Cardiac muscle cell (in vitro differentiated cells and primary cell): Measurements from ENCODE around the gene RBBP5. TPM values are rescaled to one million over a fixed set of nuclear protein-coding genes. Genes with fewer than 3 reads are reported as not detected.

ENCODE experiments used
- DNase-seq, 2 donors: peaks; one replicate each; pipeline versions ENCODE4 v3.0.0 to v3.0.0-alpha.2; 2010 to 2017; ENCODE audit warnings: low read depth in 1 of 2, low spot score in 1 of 2
- H3K27ac ChIP-seq: fragments of 200-600 bp; sonication (generic); 2 replicates; pipeline ENCODE4 v1.5.1; 2016
- H3K27me3 ChIP-seq: fragments of 200-600 bp; sonication (generic); 2 replicates; pipeline ENCODE4 v1.6.0; 2016; ENCODE audit warnings: control low read depth
- H3K36me3 ChIP-seq: fragments of 200-600 bp; sonication (generic); 2 replicates; pipeline ENCODE4 v1.5.1; 2016; ENCODE audit warnings: control low read depth
- H3K4me1 ChIP-seq: fragments of 200-600 bp; sonication (generic); 2 replicates; pipeline ENCODE4 v1.8.1; 2017; ENCODE audit warnings: low read depth, mild to moderate bottlenecking, mixed run types
- H3K4me3 ChIP-seq: fragments of 200-600 bp; sonication (generic); 2 replicates; pipeline ENCODE4 v1.5.1; 2016; ENCODE audit warnings: mild to moderate bottlenecking
- H3K9me3 ChIP-seq: fragments of 200-600 bp; sonication (generic); 2 replicates; pipeline ENCODE4 v1.5.1; 2017; ENCODE audit warnings: low read depth, mild to moderate bottlenecking, control low read depth
- CTCF ChIP-seq: IDR thresholded peaks from 2 replicates; pipeline ENCODE4 v1.5.1; 2012; ENCODE audit warnings: low read depth, mild to moderate bottlenecking, low read length
- polyA plus RNA-seq: library from polyadenylated mRNA; unstranded; fragments of >200 nt; fragmentation: Nextera tagmentation; extraction: Ambion mirVana; gene quantifications from 2 replicates; pipeline ENCODE4 v1.2.1, GENCODE V29; 2016
- total RNA-seq: library from RNA; depleted of rRNA; stranded (reverse); fragments of >200 nt; gene quantifications from 2 replicates; pipeline ENCODE4 v1.2.3, GENCODE V29; 2016

The RBBP5 gene
- total and polyA plus RNA-seq, 2 experiments from 2014 or later, result 8.1 to 9.2 TPM

DNA sequence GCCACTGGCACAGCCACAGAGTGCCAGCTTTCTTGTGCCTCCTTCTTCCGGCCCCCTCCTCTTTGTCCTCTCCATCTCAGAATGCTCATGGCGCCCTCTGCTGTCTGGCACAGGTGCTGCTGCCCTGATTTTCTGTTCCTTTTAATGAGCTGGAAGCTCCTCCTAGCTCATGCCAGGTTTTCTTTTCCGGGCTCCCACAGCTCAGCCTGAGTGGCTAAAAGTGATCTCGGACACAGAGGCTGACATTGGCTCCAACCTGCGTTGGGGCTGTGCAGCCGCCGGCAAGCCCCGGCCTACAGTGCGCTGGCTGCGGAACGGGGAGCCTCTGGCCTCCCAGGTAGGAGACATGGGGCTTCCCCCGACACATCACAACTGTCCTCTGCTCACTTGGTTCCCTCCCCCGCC, 60.1 kb downstream of the RBBP5 start:
- H3K27me3 ChIP-seq, result peaks cover 6% of the 10 kb centered on the region
- no peaks in the 10 kb centered on the region for H3K36me3 ChIP-seq
- no peaks in the 10 kb centered on the region for H3K9me3 ChIP-seq
- H3K4me1 ChIP-seq, result no peaks in the 10 kb centered on the region
- DNase-seq, result peak; percentile 77 to 81
- H3K27ac ChIP-seq, result no peak overlapping the region
- peak; percentile 97 for TF ChIP-seq CTCF
- H3K4me3 ChIP-seq, result no peak overlapping the region

- TF ChIP-seq CTCF, result no peak
- Histone ChIP-seq H3K9me3 (no peaks in the 10 kb centered on the region), H3K4me3 (no peak overlapping the region), H3K27me3 (peaks cover 6% of the 10 kb centered on the region), H3K27ac (no peak overlapping the region), H3K36me3 (no peaks in the 10 kb centered on the region), H3K4me1 (no peaks in the 10 kb centered on the region)
- DNase-seq, result no peak
Measured at GRCh38 chr1:205061227-205061626, 60.6 kb downstream of the RBBP5 start.

GRCh38 chr1:205060746-205061145, 61.0 kb downstream of the RBBP5 start:
- peaks cover 6% of the 10 kb centered on the region for H3K27me3 ChIP-seq
- no peak for TF ChIP-seq CTCF
- H3K36me3 ChIP-seq, result no peaks in the 10 kb centered on the region

GRCh38 chr1:205059660-205060059, 62.1 kb downstream of the RBBP5 start:
- Histone ChIP-seq H3K4me3 (no peak overlapping the region), H3K27me3 (peaks cover 6% of the 10 kb centered on the region), H3K27ac (no peak overlapping the region), H3K4me1 (no peaks in the 10 kb centered on the region), H3K36me3 (no peaks in the 10 kb centered on the region), H3K9me3 (no peaks in the 10 kb centered on the region)
- no peak for TF ChIP-seq CTCF
- DNase-seq, result no peak

More at GRCh38 chr1:205060746-205061145, 61.0 kb downstream of the RBBP5 start:
- no peaks in the 10 kb centered on the region for H3K9me3 ChIP-seq
- H3K4me1 ChIP-seq, result no peaks in the 10 kb centered on the region
- no peak for DNase-seq
- H3K4me3 ChIP-seq, result no peak overlapping the region
- H3K27ac ChIP-seq, result no peak overlapping the region

- no peaks in the 10 kb centered on the region for H3K4me1 ChIP-seq
- no peak for TF ChIP-seq CTCF
- no peak overlapping the region for H3K4me3 ChIP-seq
- peaks cover 10% of the 10 kb centered on the region for H3K27me3 ChIP-seq
- no peaks in the 10 kb centered on the region for H3K36me3 ChIP-seq
- H3K9me3 ChIP-seq, result no peaks in the 10 kb centered on the region
- no peak overlapping the region for H3K27ac ChIP-seq
- no peak for DNase-seq
Measured at GRCh38 chr1:205058853-205059252, 62.9 kb downstream of the RBBP5 start.
